Smooth muscle cell (in vitro differentiated cells): ENCODE measurements around the gene ECE1. TPM values are rescaled to one million over a fixed set of nuclear protein-coding genes. Genes with fewer than 3 reads are reported as not detected.

Experiments used
- DNase-seq: peaks from one replicate; lab custom pipeline; 2025; ENCODE audit not compliant: unreplicated experiment; lab: John Stamatoyannopoulos, UW
- H2AFZ ChIP-seq: fragments of 200-600 bp; sonication (generic); 2 replicates; pipeline ENCODE4 v1.6.0; 2016; ENCODE audit warnings: antibody characterized with exemption, low read depth, mild to moderate bottlenecking
- H3F3A ChIP-seq: fragments of 200-600 bp; sonication (generic); 2 replicates; pipeline ENCODE4 v1.6.0; 2017; ENCODE audit warnings: antibody characterized with exemption, low read depth
- H3K27ac ChIP-seq: fragments of 200-600 bp; sonication (generic); 2 replicates; pipeline ENCODE4 v1.5.1; 2016; ENCODE audit warnings: low read depth, mild to moderate bottlenecking
- H3K27me3 ChIP-seq: fragments of 200-600 bp; sonication (generic); 2 replicates; pipeline ENCODE4 v1.6.1; 2016; ENCODE audit warnings: low read depth, mild to moderate bottlenecking
- H3K36me3 ChIP-seq: fragments of 200-600 bp; sonication (generic); 2 replicates; pipeline ENCODE4 v1.5.1; 2016; ENCODE audit warnings: low read depth
- H3K4me1 ChIP-seq: fragments of 200-600 bp; sonication (generic); 2 replicates; pipeline ENCODE4 v1.5.1; 2016; ENCODE audit warnings: low read depth
- H3K4me2 ChIP-seq: fragments of 200-600 bp; sonication (generic); 2 replicates; pipeline ENCODE4 v1.6.0; 2016; ENCODE audit warnings: mild to moderate bottlenecking
- H3K4me3 ChIP-seq: fragments of 200-600 bp; sonication (generic); 2 replicates; pipeline ENCODE4 v1.5.1; 2016; ENCODE audit warnings: mild to moderate bottlenecking
- H3K79me2 ChIP-seq: fragments of 200-600 bp; sonication (generic); 2 replicates; pipeline ENCODE4 v1.6.0; 2016; ENCODE audit warnings: low read depth, mild to moderate bottlenecking
- H3K9ac ChIP-seq: fragments of 200-600 bp; sonication (generic); 2 replicates; pipeline ENCODE4 v1.6.0; 2016; ENCODE audit warnings: low read depth
- H3K9me3 ChIP-seq: fragments of 200-600 bp; sonication (generic); replicated peaks from 2 replicates; pipeline ENCODE4 v1.5.1; 2016; ENCODE audit warnings: low read depth
- H4K20me1 ChIP-seq: fragments of 200-600 bp; sonication (generic); 2 replicates; pipeline ENCODE4 v1.6.0; 2016; ENCODE audit warnings: low read depth
- CTCF ChIP-seq: fragments of 200-600 bp; sonication (generic); IDR thresholded peaks from 2 replicates; pipeline ENCODE4 v1.5.1; 2017; ENCODE audit warnings: borderline replicate concordance, mild to moderate bottlenecking, antibody characterized with exemption; ENCODE audit not compliant: insufficient read depth, poor library complexity, severe bottlenecking
- WGBS: methylation state at CpG from one replicate; pipeline ENCODE4 v1.1.7; 2016; ENCODE audit warnings: low lambda C conversion rate; 5-methylcytosine and 5-hydroxymethylcytosine counted together
- polyA plus RNA-seq: library from polyadenylated mRNA; unstranded; fragments of >200 nt; fragmentation: Nextera tagmentation; extraction: Ambion mirVana; gene quantifications from 2 replicates; pipeline ENCODE4 v1.2.1, GENCODE V29; 2016
- total RNA-seq: library from RNA; depleted of rRNA; stranded (reverse); fragments of >200 nt; gene quantifications from 2 replicates; pipeline ENCODE4 v1.2.3, GENCODE V29; 2014

The ECE1 gene
- total and polyA plus RNA-seq, 2 experiments from 2014 or later: 108 to 129 TPM

- Histone ChIP-seq H3K36me3 (no peaks in the 10 kb centered on the region), H3K4me2 (no peak overlapping the region), H3K27ac (no peak overlapping the region), H4K20me1 (no peaks in the 10 kb centered on the region), H3K27me3 (peaks cover 38% of the 10 kb centered on the region), H2AFZ (no peak overlapping the region), H3K4me3 (no peak overlapping the region), H3K9ac (no peak overlapping the region), H3K79me2 (no peaks in the 10 kb centered on the region), H3K4me1 (no peaks in the 10 kb centered on the region), H3F3A (no peaks in the 10 kb centered on the region), H3K9me3 (no peaks in the 10 kb centered on the region)
- no peak for TF ChIP-seq CTCF
- DNase-seq: no peak
- 60% methylated on average over 3 of the region's 3 CpGs for WGBS
These were observed 100.8 kb downstream of the ECE1 start for GRCh38 chr1:21189421-21189820.

- Histone ChIP-seq H3F3A (no peaks in the 10 kb centered on the region), H3K4me1 (no peaks in the 10 kb centered on the region), H3K27ac (no peak overlapping the region), H3K9me3 (no peaks in the 10 kb centered on the region), H3K4me2 (no peak overlapping the region), H3K4me3 (no peak overlapping the region), H2AFZ (no peak overlapping the region), H3K36me3 (no peaks in the 10 kb centered on the region), H3K79me2 (no peaks in the 10 kb centered on the region), H4K20me1 (no peaks in the 10 kb centered on the region), H3K27me3 (peaks cover 36% of the 10 kb centered on the region), H3K9ac (no peak overlapping the region)
- DNase-seq: no peak
- no peak for TF ChIP-seq CTCF
- 81% methylated on average over 3 of the region's 3 CpGs for WGBS
These were observed 102.0 kb downstream of the ECE1 start for GRCh38 chr1:21188235-21188634.

GRCh38 chr1:21185221-21185731, 105.0 kb downstream of the ECE1 start:
- H3K36me3 ChIP-seq: no peaks in the 10 kb centered on the region
- H3K79me2 ChIP-seq: no peaks in the 10 kb centered on the region
- peaks cover 22% of the 10 kb centered on the region for H3K27me3 ChIP-seq
- no peak overlapping the region for H3K9ac ChIP-seq
- H2AFZ ChIP-seq: no peak overlapping the region
- H3K27ac ChIP-seq: no peak overlapping the region
- no peak for TF ChIP-seq CTCF
- WGBS: 95% methylated on average over 5 of the region's 5 CpGs
- H3K9me3 ChIP-seq: no peaks in the 10 kb centered on the region
- no peaks in the 10 kb centered on the region for H3F3A ChIP-seq
- no peaks in the 10 kb centered on the region for H4K20me1 ChIP-seq
- no peak for DNase-seq
- H3K4me3 ChIP-seq: no peak overlapping the region
- H3K4me1 ChIP-seq: no peaks in the 10 kb centered on the region
- no peak overlapping the region for H3K4me2 ChIP-seq

GRCh38 chr1:21184276-21184675, 106.0 kb downstream of the ECE1 start:
- 59% methylated on average over 1 of the region's 1 CpG for WGBS
- H3K9me3 ChIP-seq: no peaks in the 10 kb centered on the region
- no peaks in the 10 kb centered on the region for H3F3A ChIP-seq
- H3K79me2 ChIP-seq: no peaks in the 10 kb centered on the region
- peaks cover 12% of the 10 kb centered on the region for H3K27me3 ChIP-seq
- no peak for DNase-seq
- H3K4me1 ChIP-seq: no peaks in the 10 kb centered on the region
- no peaks in the 10 kb centered on the region for H3K36me3 ChIP-seq
- no peak overlapping the region for H3K4me3 ChIP-seq
- H3K4me2 ChIP-seq: no peak overlapping the region
- TF ChIP-seq CTCF: no peak
- H3K9ac ChIP-seq: no peak overlapping the region
- H3K27ac ChIP-seq: no peak overlapping the region
- H4K20me1 ChIP-seq: no peaks in the 10 kb centered on the region
- no peak overlapping the region for H2AFZ ChIP-seq
